Peyer's patch (tissue), 4 donors: ENCODE measurements around the gene ARHGAP18.

ENCODE experiments used
- CTCF ChIP-seq, 6 experiments: fragments of 450-650 bp in 4 of 6; fragments of 200-600 bp in 2 of 6; sonication (generic) in 1 of 6; IDR thresholded peaks; one replicate each; pipeline ENCODE4 v1.5.1; 2017 to 2019; ENCODE audit warnings: antibody characterized with exemption in 6 of 6, mild to moderate bottlenecking in 3 of 6, moderate library complexity in 1 of 6
- POLR2A ChIP-seq, 2 donors: fragments of 450-650 bp; IDR thresholded peaks; one replicate each; pipeline ENCODE4 v1.5.1; 2017; ENCODE audit warnings: antibody characterized with exemption in 2 of 2, mild to moderate bottlenecking in 2 of 2, moderate library complexity in 2 of 2

- TF ChIP-seq CTCF (IDR thresholded peaks at IDR 0.05), result no peak
- no peak for TF ChIP-seq POLR2A (IDR thresholded peaks at IDR 0.05)
Measured at GRCh38 chr6:129675669-129676472, 34.1 kb downstream of the ARHGAP18 start.
